Hepatocyte (in vitro differentiated cells): Measurements from ENCODE around the gene COL5A1. TPM values are rescaled to one million over a fixed set of nuclear protein-coding genes. Genes with fewer than 3 reads are reported as not detected.
"Not testable (repeated sequence)": the region's sequence is repeated elsewhere in the genome, so short reads cannot be mapped to it uniquely, and the experiment has no call there.

ENCODE experiments used
- DNase-seq: peaks from one replicate; pipeline ENCODE4 v3.0.0-alpha.2; 2016; ENCODE audit warnings: low spot score
- H2AFZ ChIP-seq: fragments of 200-600 bp; sonication (generic); 2 replicates; pipeline ENCODE4 v1.6.0; 2016; ENCODE audit warnings: antibody characterized with exemption, mild to moderate bottlenecking
- H3K27ac ChIP-seq: fragments of 200-600 bp; sonication (generic); 2 replicates; pipeline ENCODE4 v1.5.1; 2016; ENCODE audit warnings: mild to moderate bottlenecking
- H3K27me3 ChIP-seq: fragments of 200-600 bp; sonication (generic); 2 replicates; pipeline ENCODE4 v1.6.1; 2016
- H3K36me3 ChIP-seq: fragments of 200-600 bp; sonication (generic); replicated peaks from 2 replicates; pipeline ENCODE4 v1.5.1; 2016; ENCODE audit warnings: low read depth; ENCODE audit not compliant: insufficient read depth
- H3K4me1 ChIP-seq: fragments of 200-600 bp; sonication (generic); 2 replicates; pipeline ENCODE4 v1.5.1; 2016; ENCODE audit warnings: mild to moderate bottlenecking, moderate library complexity; ENCODE audit not compliant: insufficient read depth
- H3K4me2 ChIP-seq: fragments of 200-600 bp; sonication (generic); 2 replicates; pipeline ENCODE4 v1.6.0; 2016
- H3K4me3 ChIP-seq: fragments of 200-600 bp; sonication (generic); 2 replicates; pipeline ENCODE4 v1.5.1; 2016; ENCODE audit warnings: mild to moderate bottlenecking
- H3K79me2 ChIP-seq: fragments of 200-600 bp; sonication (generic); 2 replicates; pipeline ENCODE4 v1.6.0; 2017; ENCODE audit warnings: mild to moderate bottlenecking
- H3K9me2 ChIP-seq: fragments of 200-600 bp; sonication (generic); replicated peaks from 2 replicates; pipeline ENCODE4 v1.6.0; 2017; ENCODE audit warnings: mild to moderate bottlenecking; ENCODE audit not compliant: insufficient read depth
- H3K9me3 ChIP-seq: fragments of 200-600 bp; sonication (generic); 2 replicates; pipeline ENCODE4 v1.5.1; 2016; ENCODE audit warnings: low read depth, mild to moderate bottlenecking
- H4K20me1 ChIP-seq: fragments of 200-600 bp; sonication (generic); 2 replicates; pipeline ENCODE4 v1.6.0; 2016; ENCODE audit warnings: mild to moderate bottlenecking; ENCODE audit not compliant: insufficient read depth, poor library complexity, severe bottlenecking
- CTCF ChIP-seq: fragments of 200-600 bp; sonication (generic); IDR thresholded peaks from 2 replicates; pipeline ENCODE4 v1.5.1; 2016; ENCODE audit warnings: antibody characterized with exemption, mild to moderate bottlenecking; ENCODE audit not compliant: poor library complexity
- EZH2 ChIP-seq: fragments of 200-600 bp; sonication (generic); IDR thresholded peaks from 2 replicates; pipeline ENCODE4 v1.6.1; 2016; ENCODE audit warnings: antibody characterized with exemption, mild to moderate bottlenecking, borderline replicate concordance
- EZH2phosphoT487 ChIP-seq: fragments of 200-600 bp; sonication (generic); IDR thresholded peaks from one replicate; pipeline ENCODE4 v1.6.1; 2018; ENCODE audit warnings: antibody characterized with exemption, mild to moderate bottlenecking, low read depth, moderate library complexity; ENCODE audit not compliant: unreplicated experiment, severe bottlenecking
- WGBS: methylation state at CpG from one replicate; pipeline ENCODE4 v1.1.6; 2016; ENCODE audit warnings: low lambda C conversion rate; ENCODE audit errors: missing lambda C conversion rate; 5-methylcytosine and 5-hydroxymethylcytosine counted together
- polyA plus RNA-seq: library from polyadenylated mRNA; unstranded; fragments of >200 nt; fragmentation: Nextera tagmentation; extraction: Ambion mirVana; gene quantifications from 2 replicates; pipeline ENCODE4 v1.2.1, GENCODE V29; 2016
- total RNA-seq: library from RNA; depleted of rRNA; stranded (reverse); fragments of >200 nt; gene quantifications from 2 replicates; pipeline ENCODE4 v1.2.3, GENCODE V29; 2014

Gene COL5A1
- total and polyA plus RNA-seq, 2 experiments from 2014 or later = 342 to 347 TPM

- Histone ChIP-seq H3K79me2 (peaks cover 72% of the 10 kb centered on the region), H4K20me1 (peaks cover 67% of the 10 kb centered on the region), H3K4me1 (peaks cover 33% of the 10 kb centered on the region)
Observed at GRCh38 chr9:134701581-134702259, 60.1 kb downstream of the COL5A1 start.

GRCh38 chr9:134702291-134702690 lies 60.7 kb downstream of the COL5A1 start:
- H4K20me1 ChIP-seq = peaks cover 65% of the 10 kb centered on the region
- no peak overlapping the region for H3K4me3 ChIP-seq
- peak overlapping the region; percentile 37 for H3K27ac ChIP-seq
- WGBS = 85% methylated on average over 18 of the region's 18 CpGs
- H3K36me3 ChIP-seq = no peaks in the 10 kb centered on the region
- H3K27me3 ChIP-seq = no peaks in the 10 kb centered on the region
- TF ChIP-seq EZH2phosphoT487 (no peak), EZH2 (no peak), CTCF (no peak)
- H2AFZ ChIP-seq = no peak overlapping the region
- no peaks in the 10 kb centered on the region for H3K9me2 ChIP-seq
- DNase-seq = no peak
- peaks cover 36% of the 10 kb centered on the region for H3K4me1 ChIP-seq
- no peak overlapping the region for H3K4me2 ChIP-seq
- peaks cover 68% of the 10 kb centered on the region for H3K79me2 ChIP-seq
- H3K9me3 ChIP-seq = no peaks in the 10 kb centered on the region

More at GRCh38 chr9:134701581-134702259, 60.1 kb downstream of the COL5A1 start:
- Histone ChIP-seq H3K9me2 (no peaks in the 10 kb centered on the region), H3K4me2 (no peak overlapping the region), H3K4me3 (no peak overlapping the region), H2AFZ (no peak overlapping the region), H3K27me3 (no peaks in the 10 kb centered on the region), H3K36me3 (no peaks in the 10 kb centered on the region), H3K9me3 (no peaks in the 10 kb centered on the region), H3K27ac (no peak overlapping the region)
- WGBS = 95% methylated on average over 22 of the region's 22 CpGs
- no peak for TF ChIP-seq CTCF
- TF ChIP-seq EZH2 = no peak
- no peak for TF ChIP-seq EZH2phosphoT487
- DNase-seq = no peak

- 98% methylated on average over 8 of the region's 13 CpGs for WGBS
- not testable (repeated sequence) for H2AFZ ChIP-seq, H3K27me3 ChIP-seq, H3K36me3 ChIP-seq, H3K4me3 ChIP-seq, DNase-seq, H3K9me2 ChIP-seq, H3K4me2 ChIP-seq, H3K9me3 ChIP-seq
- Histone ChIP-seq H4K20me1 (peaks cover 55% of the 10 kb centered on the region), H3K27ac (peak overlapping the region; percentile 98), H3K79me2 (peaks cover 65% of the 10 kb centered on the region), H3K4me1 (peaks cover 50% of the 10 kb centered on the region)
Observed at GRCh38 chr9:134703730-134704114, 62.1 kb downstream of the COL5A1 start.

GRCh38 chr9:134704498-134704897 lies 62.9 kb downstream of the COL5A1 start:
- Histone ChIP-seq H3K27ac (peak overlapping the region; percentile 98), H4K20me1 (peaks cover 55% of the 10 kb centered on the region), H2AFZ (no peak overlapping the region), H3K79me2 (peaks cover 67% of the 10 kb centered on the region), H3K4me2 (no peak overlapping the region), H3K27me3 (no peaks in the 10 kb centered on the region), H3K9me2 (no peaks in the 10 kb centered on the region), H3K9me3 (no peaks in the 10 kb centered on the region), H3K36me3 (no peaks in the 10 kb centered on the region), H3K4me3 (no peak overlapping the region), H3K4me1 (peaks cover 58% of the 10 kb centered on the region)
- no peak for DNase-seq
- TF ChIP-seq EZH2 (no peak), EZH2phosphoT487 (no peak), CTCF (no peak)
- 47% methylated on average over 10 of the region's 10 CpGs for WGBS
